ENCODE results near the gene EFCAB6.

EFCAB6 gene

DNA sequence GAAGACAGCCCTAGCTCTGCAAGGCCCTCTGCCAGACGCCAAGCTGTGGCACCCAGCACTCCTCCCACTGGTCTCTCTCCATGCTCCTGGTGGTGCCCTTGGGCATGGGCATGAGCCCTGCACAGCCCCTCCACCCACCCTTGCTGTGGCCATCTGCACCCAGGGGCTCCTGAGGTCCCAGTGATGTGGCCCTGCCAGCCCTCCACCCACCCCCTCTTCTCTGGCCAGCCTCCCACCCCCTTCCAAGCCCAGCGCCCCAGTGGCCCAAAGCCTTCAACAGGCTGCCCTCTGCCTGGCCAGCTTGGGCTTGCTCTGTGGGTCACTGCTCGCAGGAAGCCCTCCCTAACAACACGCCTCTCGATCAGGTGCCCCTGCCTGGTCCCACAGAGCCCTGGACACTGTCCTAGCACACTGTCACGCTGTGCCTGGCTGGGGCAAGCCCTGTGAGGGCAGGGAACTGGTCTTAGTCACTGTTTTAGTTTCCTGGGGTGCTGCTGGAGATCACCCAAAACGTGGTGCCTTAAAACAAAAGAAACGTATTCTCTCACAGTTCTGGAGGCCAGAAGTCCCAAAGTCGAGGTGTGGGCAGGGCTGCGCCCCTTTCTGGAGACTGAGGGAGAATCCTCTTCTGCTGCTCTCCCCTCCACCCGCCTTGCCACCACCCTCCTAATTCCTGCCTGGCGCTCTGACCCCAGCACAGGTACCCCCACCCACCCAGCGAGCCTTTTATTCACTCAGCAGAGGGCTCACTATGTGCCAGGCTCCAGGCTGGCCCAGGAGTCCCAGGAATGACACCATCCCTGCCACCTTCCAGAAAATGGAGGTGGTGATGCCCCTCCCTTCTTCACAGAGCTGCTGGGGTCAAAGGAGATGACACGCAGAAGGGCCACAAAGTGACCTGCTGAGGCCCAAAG lies 35.5 kb upstream of the EFCAB6 start:
- 91% methylated on average over 14 of the region's 14 CpGs for WGBS

GRCh38 chr22:43846966-43847365 lies 34.9 kb upstream of the EFCAB6 start:
- WGBS, result 93% methylated on average over 11 of the region's 11 CpGs
- Histone ChIP-seq H3K27ac (ENCODE audit: low read depth, low read length) (no peak overlapping the region), H3K4me3 (ENCODE audit: low read length) (no peak overlapping the region), H3K9ac (ENCODE audit: low read depth, low read length) (no peak overlapping the region), H3K4me1 (ENCODE audit: insufficient read depth, low read length) (peaks cover 11% of the 10 kb centered on the region), H3K36me3 (ENCODE audit: insufficient read depth, low read length) (no peaks in the 10 kb centered on the region), H3K27me3 (ENCODE audit: insufficient read depth, low read length) (no peaks in the 10 kb centered on the region), H3K9me3 (ENCODE audit: insufficient read depth, low read depth, low read length) (no peaks in the 10 kb centered on the region)

More for the DNA sequence above, 35.5 kb upstream of the EFCAB6 start:
- Histone ChIP-seq H3K4me1 (ENCODE audit: insufficient read depth, low read length) (peaks cover 11% of the 10 kb centered on the region), H3K27ac (ENCODE audit: low read depth, low read length) (no peak overlapping the region), H3K9ac (ENCODE audit: low read depth, low read length) (no peak overlapping the region), H3K9me3 (ENCODE audit: insufficient read depth, low read depth, low read length) (no peaks in the 10 kb centered on the region), H3K36me3 (ENCODE audit: insufficient read depth, low read length) (no peaks in the 10 kb centered on the region), H3K4me3 (ENCODE audit: low read length) (no peak overlapping the region), H3K27me3 (ENCODE audit: insufficient read depth, low read length) (no peaks in the 10 kb centered on the region)

- Histone ChIP-seq H3K9me3 (ENCODE audit: insufficient read depth, low read depth, low read length) (no peaks in the 10 kb centered on the region), H3K4me3 (ENCODE audit: low read length) (no peak overlapping the region), H3K4me1 (ENCODE audit: insufficient read depth, low read length) (peaks cover 11% of the 10 kb centered on the region), H3K36me3 (ENCODE audit: insufficient read depth, low read length) (no peaks in the 10 kb centered on the region), H3K27me3 (ENCODE audit: insufficient read depth, low read length) (no peaks in the 10 kb centered on the region), H3K27ac (ENCODE audit: low read depth, low read length) (no peak overlapping the region), H3K9ac (ENCODE audit: low read depth, low read length) (no peak overlapping the region)
- WGBS, result 83% methylated on average over 11 of the region's 11 CpGs
Measured at GRCh38 chr22:43845981-43846380, 33.9 kb upstream of the EFCAB6 start.

GRCh38 chr22:43844560-43845545 lies 32.7 kb upstream of the EFCAB6 start:
- Histone ChIP-seq H3K4me1 (ENCODE audit: insufficient read depth, low read length) (peaks cover 11% of the 10 kb centered on the region), H3K27ac (ENCODE audit: low read depth, low read length) (no peak overlapping the region), H3K9ac (ENCODE audit: low read depth, low read length) (no peak overlapping the region), H3K36me3 (ENCODE audit: insufficient read depth, low read length) (no peaks in the 10 kb centered on the region), H3K9me3 (ENCODE audit: insufficient read depth, low read depth, low read length) (no peaks in the 10 kb centered on the region), H3K4me3 (ENCODE audit: low read length) (no peak overlapping the region), H3K27me3 (ENCODE audit: insufficient read depth, low read length) (no peaks in the 10 kb centered on the region)
- 89% methylated on average over 31 of the region's 31 CpGs for WGBS

DNA sequence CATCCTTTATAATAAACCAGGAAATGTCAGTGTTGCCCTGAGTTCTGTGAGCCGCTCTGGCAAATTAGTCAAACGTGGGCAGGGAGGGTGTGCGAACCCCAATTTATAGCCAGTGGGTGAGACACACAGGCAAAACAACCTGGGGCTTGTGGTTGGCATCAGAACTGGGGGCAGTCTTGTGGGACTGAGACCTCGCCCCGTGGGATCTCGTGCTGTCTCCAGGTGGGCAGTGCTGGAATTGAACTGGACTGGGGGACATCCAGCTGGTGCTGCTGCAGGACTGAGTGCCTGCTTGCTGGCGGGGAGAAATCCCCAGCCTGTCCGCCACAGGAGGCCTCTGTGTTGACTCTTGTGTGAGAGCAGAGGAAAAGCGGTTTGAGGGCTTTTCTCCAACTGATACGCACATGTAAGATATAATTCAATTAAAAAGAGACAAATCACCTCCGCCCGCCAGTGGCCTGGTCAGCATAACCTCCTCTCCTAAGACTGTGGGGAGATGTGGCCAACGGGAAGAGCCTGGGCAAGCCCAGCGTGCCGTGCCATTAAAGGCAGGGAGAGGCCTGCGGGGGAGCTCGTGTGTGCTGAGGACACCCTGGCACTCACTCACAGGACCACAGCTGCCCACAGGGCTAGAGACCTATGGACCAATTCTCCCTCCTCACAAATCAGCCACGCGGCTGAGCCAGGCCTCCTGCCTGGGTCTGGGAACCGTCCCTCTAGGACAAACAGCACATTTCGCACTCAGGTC lies 31.9 kb upstream of the EFCAB6 start:
- H3K4me1 ChIP-seq (ENCODE audit: insufficient read depth, low read length), result peaks cover 11% of the 10 kb centered on the region
- no peaks in the 10 kb centered on the region for H3K27me3 ChIP-seq (ENCODE audit: insufficient read depth, low read length)
- WGBS, result 92% methylated on average over 19 of the region's 21 CpGs
- no peak overlapping the region for H3K27ac ChIP-seq (ENCODE audit: low read depth, low read length)
- no peak overlapping the region for H3K9ac ChIP-seq (ENCODE audit: low read depth, low read length)
- H3K36me3 ChIP-seq (ENCODE audit: insufficient read depth, low read length), result peaks cover 2% of the 10 kb centered on the region
- no peaks in the 10 kb centered on the region for H3K9me3 ChIP-seq (ENCODE audit: insufficient read depth, low read depth, low read length)
- no peak overlapping the region for H3K4me3 ChIP-seq (ENCODE audit: low read length)

DNA sequence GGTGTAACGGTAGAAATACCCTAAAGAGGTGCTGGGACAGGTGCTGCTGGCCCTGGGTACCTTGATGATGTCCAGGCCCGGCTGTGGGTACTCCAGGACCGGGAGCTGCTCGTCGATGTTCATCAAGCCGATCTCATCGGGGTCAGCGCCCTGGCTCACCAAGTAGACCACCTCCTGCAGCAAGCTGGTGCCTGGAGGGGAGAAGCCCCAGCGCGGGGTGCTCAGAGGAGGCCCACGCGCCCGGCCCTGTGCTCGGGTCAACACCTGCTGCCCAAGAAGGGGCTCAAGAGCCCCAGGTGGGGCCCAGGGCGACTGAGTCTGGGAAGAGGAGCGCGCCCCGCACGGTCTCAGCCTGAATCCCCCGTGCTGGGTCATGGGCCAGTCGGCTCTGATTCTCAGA lies 29.6 kb upstream of the EFCAB6 start:
- H3K9ac ChIP-seq (ENCODE audit: low read depth, low read length), result no peak overlapping the region
- H3K4me1 ChIP-seq (ENCODE audit: insufficient read depth, low read length), result peaks cover 6% of the 10 kb centered on the region
- no peak overlapping the region for H3K27ac ChIP-seq (ENCODE audit: low read depth, low read length)
- 96% methylated on average over 21 of the region's 21 CpGs for WGBS
- no peak overlapping the region for H3K4me3 ChIP-seq (ENCODE audit: low read length)
- H3K27me3 ChIP-seq (ENCODE audit: insufficient read depth, low read length), result no peaks in the 10 kb centered on the region
- H3K9me3 ChIP-seq (ENCODE audit: insufficient read depth, low read depth, low read length), result no peaks in the 10 kb centered on the region
- peaks cover 18% of the 10 kb centered on the region for H3K36me3 ChIP-seq (ENCODE audit: insufficient read depth, low read length)

GRCh38 chr22:43840851-43841250 lies 28.7 kb upstream of the EFCAB6 start:
- Histone ChIP-seq H3K9ac (ENCODE audit: low read depth, low read length) (no peak overlapping the region), H3K36me3 (ENCODE audit: insufficient read depth, low read length) (peaks cover 21% of the 10 kb centered on the region), H3K4me1 (ENCODE audit: insufficient read depth, low read length) (peaks cover 1% of the 10 kb centered on the region; the same call in 1 of the 2 replicates), H3K9me3 (ENCODE audit: insufficient read depth, low read depth, low read length) (no peaks in the 10 kb centered on the region), H3K27ac (ENCODE audit: low read depth, low read length) (no peak overlapping the region), H3K27me3 (ENCODE audit: insufficient read depth, low read length) (no peaks in the 10 kb centered on the region), H3K4me3 (ENCODE audit: low read length) (no peak overlapping the region)
- WGBS, result 94% methylated on average over 16 of the region's 16 CpGs

DNA sequence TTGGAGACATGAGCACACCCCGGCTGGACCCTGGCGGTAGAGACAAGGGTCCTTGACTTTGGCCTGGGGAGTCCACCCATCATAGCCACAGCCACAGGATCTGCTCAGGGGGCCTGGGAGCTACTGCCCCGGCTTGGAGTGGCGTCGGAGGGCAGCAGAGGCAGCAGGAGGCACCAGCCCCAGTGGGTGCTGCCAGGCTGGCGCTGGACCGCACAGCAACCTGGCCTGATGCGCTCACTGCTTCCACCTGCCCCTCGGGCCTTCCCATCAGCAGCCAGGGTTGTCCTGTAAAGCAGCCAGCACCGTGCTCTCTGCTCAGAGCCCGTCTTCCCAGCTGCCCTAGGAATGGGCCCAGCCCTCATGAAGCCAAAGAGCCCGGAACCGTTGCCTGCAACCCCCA lies 28.3 kb upstream of the EFCAB6 start:
- no peaks in the 10 kb centered on the region for H3K27me3 ChIP-seq (ENCODE audit: insufficient read depth, low read length)
- no peaks in the 10 kb centered on the region for H3K9me3 ChIP-seq (ENCODE audit: insufficient read depth, low read depth, low read length)
- 94% methylated on average over 13 of the region's 13 CpGs for WGBS
- peaks cover 21% of the 10 kb centered on the region for H3K36me3 ChIP-seq (ENCODE audit: insufficient read depth, low read length)
- no peaks in the 10 kb centered on the region for H3K4me1 ChIP-seq (ENCODE audit: insufficient read depth, low read length)
- H3K27ac ChIP-seq (ENCODE audit: low read depth, low read length), result no peak overlapping the region
- H3K9ac ChIP-seq (ENCODE audit: low read depth, low read length), result no peak overlapping the region
- H3K4me3 ChIP-seq (ENCODE audit: low read length), result no peak overlapping the region

GRCh38 chr22:43839781-43840180 lies 27.7 kb upstream of the EFCAB6 start:
- WGBS, result 89% methylated on average over 8 of the region's 8 CpGs
- Histone ChIP-seq H3K36me3 (ENCODE audit: insufficient read depth, low read length) (peaks cover 21% of the 10 kb centered on the region), H3K4me3 (ENCODE audit: low read length) (no peak overlapping the region), H3K9me3 (ENCODE audit: insufficient read depth, low read depth, low read length) (no peaks in the 10 kb centered on the region), H3K9ac (ENCODE audit: low read depth, low read length) (no peak overlapping the region), H3K27me3 (ENCODE audit: insufficient read depth, low read length) (no peaks in the 10 kb centered on the region), H3K27ac (ENCODE audit: low read depth, low read length) (no peak overlapping the region), H3K4me1 (ENCODE audit: insufficient read depth, low read length) (no peaks in the 10 kb centered on the region)

- 94% methylated on average over 25 of the region's 25 CpGs for WGBS
Measured at GRCh38 chr22:43838571-43839307, 26.6 kb upstream of the EFCAB6 start.

More at GRCh38 chr22:43838571-43839307, 26.6 kb upstream of the EFCAB6 start:
- Histone ChIP-seq H3K4me3 (ENCODE audit: low read length) (no peak overlapping the region), H3K9me3 (ENCODE audit: insufficient read depth, low read depth, low read length) (no peaks in the 10 kb centered on the region), H3K27me3 (ENCODE audit: insufficient read depth, low read length) (no peaks in the 10 kb centered on the region), H3K36me3 (ENCODE audit: insufficient read depth, low read length) (peaks cover 21% of the 10 kb centered on the region), H3K9ac (ENCODE audit: low read depth, low read length) (no peak overlapping the region), H3K4me1 (ENCODE audit: insufficient read depth, low read length) (no peaks in the 10 kb centered on the region), H3K27ac (ENCODE audit: low read depth, low read length) (no peak overlapping the region)
